Upper lobe of left lung (tissue), 6 donors: ENCODE measurements around the gene SLC10A7. TPM values are rescaled to one million over a fixed set of nuclear protein-coding genes. Genes with fewer than 3 reads are reported as not detected.

Experiments
- ATAC-seq, 2 donors: fragments of 200-7000 bp; cut with Tn5 transposase; one replicate each; pipeline ENCODE4 v1.9.1; 2022; ENCODE audit warnings: mild to moderate bottlenecking in 2 of 2, moderate library complexity in 2 of 2; ENCODE audit not compliant: low FRiP score in 2 of 2
- DNase-seq, 2 donors: peaks; one replicate each; pipeline ENCODE4 v3.0.0-alpha.2; 2019 to 2020
- H3K27ac ChIP-seq, 4 donors: fragments of 200-600 bp; sonication (generic); one replicate each; pipeline ENCODE4 v1.5.1; 2016 to 2019
- H3K27me3 ChIP-seq, 4 donors: fragments of 200-600 bp; sonication (generic); one replicate each; pipeline ENCODE4 v1.5.1; 2017 to 2019
- H3K36me3 ChIP-seq, 4 donors: fragments of 200-600 bp; sonication (generic); one replicate each; pipeline ENCODE4 v1.5.1; 2016 to 2019
- H3K4me1 ChIP-seq, 4 donors: fragments of 200-600 bp; sonication (generic); one replicate each; pipeline ENCODE4 v1.5.1; 2018 to 2019
- H3K4me3 ChIP-seq, 4 donors: fragments of 200-600 bp; sonication (generic); one replicate each; pipeline ENCODE4 v1.5.1; 2017 to 2019; ENCODE audit warnings: mild to moderate bottlenecking in 2 of 4, moderate library complexity in 1 of 4
- H3K9me3 ChIP-seq, 4 donors: fragments of 200-600 bp; sonication (generic); one replicate each; pipeline ENCODE4 v1.5.1; 2018 to 2019
- CTCF ChIP-seq, 6 experiments: fragments of 450-650 bp in 4 of 6; fragments of 200-600 bp in 2 of 6; sonication (generic) in 2 of 6; IDR thresholded peaks; one replicate each; pipeline ENCODE4 v1.5.1; 2016 to 2019; ENCODE audit warnings: antibody characterized with exemption in 6 of 6
- EP300 ChIP-seq, 4 donors: sonication (generic); formaldehyde crosslinking; IDR thresholded peaks; one replicate each; pipeline ENCODE4 v1.5.1; 2017; ENCODE audit warnings: antibody characterized with exemption in 4 of 4, control low read depth in 2 of 4
- POLR2A ChIP-seq, 4 donors: fragments of 450-650 bp; IDR thresholded peaks; one replicate each; pipeline ENCODE4 v1.5.1; 2016 to 2017; ENCODE audit warnings: antibody characterized with exemption in 4 of 4, mild to moderate bottlenecking in 2 of 4
- POLR2AphosphoS5 ChIP-seq, 2 donors: sonication (generic); formaldehyde crosslinking; IDR thresholded peaks; one replicate each; pipeline ENCODE4 v1.5.1; 2017; ENCODE audit warnings: antibody characterized with exemption in 2 of 2
- WGBS, 2 donors: methylation state at CpG; one replicate each; pipeline ENCODE4 v1.1.5; 2017 to 2018; 5-methylcytosine and 5-hydroxymethylcytosine counted together
- total RNA-seq, 6 donors: library from RNA; depleted of rRNA in 4 of 6; stranded (reverse); fragments of >200 nt in 4 of 6; gene quantifications; one replicate each; pipeline versions ENCODE4 v1.1.0 to v1.2.1, GENCODE V29; 2016 to 2021
- donor health status: DM: no; HTN: no; CAD: no; lungs with moderate emphysema.
- donor health status: DM: no; HTN: yes; CAD: no; lungs with severe emphysema.

SLC10A7 gene
- total RNA-seq, 6 donors from 2014 or later = 11.1 to 20.9 (median 14.1) TPM

GRCh38 chr4:146235654-146236177 lies 286.0 kb downstream of the SLC10A7 start:
- Histone ChIP-seq H3K4me3 (no peak overlapping the region), H3K27ac (peak overlapping the region; percentile 78 to 87 (median 84)), H3K27me3 (no peaks in the 10 kb centered on the region), H3K9me3 (peaks cover 0 to 11% (median 9%) of the 10 kb centered on the region in 4 donors), H3K36me3 (no peaks in the 10 kb centered on the region), H3K4me1 (peaks cover 9 to 28% (median 17%) of the 10 kb centered on the region in 4 donors)
- ATAC-seq = peak in 1 of 2 donors; percentile 62
- no peak for TF ChIP-seq CTCF (IDR thresholded peaks at IDR 0.05)
- TF ChIP-seq EP300 (IDR thresholded peaks at IDR 0.05) = no peak
- TF ChIP-seq POLR2AphosphoS5 (IDR thresholded peaks at IDR 0.05) = peak; percentile 19 to 25
- TF ChIP-seq POLR2A (IDR thresholded peaks at IDR 0.05) = no peak
- DNase-seq = peak in 1 of 2 donors; percentile 34
- 39 to 55% methylated on average over 6 to 8 of the region's 8 CpGs for WGBS, 2 donors

- Histone ChIP-seq H3K27me3 (no peaks in the 10 kb centered on the region), H3K27ac (no peak overlapping the region), H3K4me1 (peaks cover 9 to 22% (median 15%) of the 10 kb centered on the region in 4 donors), H3K4me3 (no peak overlapping the region), H3K9me3 (peaks cover 0 to 11% (median 9%) of the 10 kb centered on the region in 4 donors), H3K36me3 (no peaks in the 10 kb centered on the region)
- ATAC-seq (no peak), DNase-seq (no peak)
- 68% methylated on average over 1 of the region's 1 CpG; no CpG with 5 or more reads in 1 of the 2 donors for WGBS, 2 donors
- TF ChIP-seq EP300 (IDR thresholded peaks at IDR 0.05) (no peak), CTCF (IDR thresholded peaks at IDR 0.05) (no peak), POLR2AphosphoS5 (IDR thresholded peaks at IDR 0.05) (no peak), POLR2A (IDR thresholded peaks at IDR 0.05) (no peak)
Measured at GRCh38 chr4:146232131-146232722, 289.5 kb downstream of the SLC10A7 start.

GRCh38 chr4:146229406-146229805 lies 292.3 kb downstream of the SLC10A7 start:
- H3K27ac ChIP-seq = no peak overlapping the region
- ATAC-seq (no peak), DNase-seq (no peak)
- TF ChIP-seq POLR2AphosphoS5 (IDR thresholded peaks at IDR 0.05) (no peak), POLR2A (IDR thresholded peaks at IDR 0.05) (no peak), CTCF (IDR thresholded peaks at IDR 0.05) (no peak), EP300 (IDR thresholded peaks at IDR 0.05) (no peak)
- no peaks in the 10 kb centered on the region for H3K36me3 ChIP-seq
- H3K9me3 ChIP-seq = peaks cover 0 to 11% (median 9%) of the 10 kb centered on the region in 4 donors
- peaks cover 0 to 2% (median 0%) of the 10 kb centered on the region in 4 donors for H3K4me1 ChIP-seq
- no peak overlapping the region for H3K4me3 ChIP-seq
- no peaks in the 10 kb centered on the region for H3K27me3 ChIP-seq

GRCh38 chr4:146224326-146224966 lies 297.3 kb downstream of the SLC10A7 start:
- H3K4me3 ChIP-seq = no peak overlapping the region
- TF ChIP-seq POLR2A (IDR thresholded peaks at IDR 0.05) = no peak
- no peak for TF ChIP-seq POLR2AphosphoS5 (IDR thresholded peaks at IDR 0.05)
- no peak for TF ChIP-seq EP300 (IDR thresholded peaks at IDR 0.05)
- TF ChIP-seq CTCF (IDR thresholded peaks at IDR 0.05) = no peak
- no peaks in the 10 kb centered on the region for H3K9me3 ChIP-seq
- WGBS, 2 donors = 53 to 63% methylated on average over 8 of the region's 8 CpGs
- H3K4me1 ChIP-seq = no peaks in the 10 kb centered on the region
- DNase-seq (no peak), ATAC-seq (peak in 1 of 2 donors; percentile 35)
- H3K27me3 ChIP-seq = no peaks in the 10 kb centered on the region
- H3K36me3 ChIP-seq = no peaks in the 10 kb centered on the region
- H3K27ac ChIP-seq = no peak overlapping the region
